KMS-11 (cell line): ENCODE measurements around the gene ZNF536.
"Not testable (repeated sequence)": the region's sequence is repeated elsewhere in the genome, so short reads cannot be mapped to it uniquely, and the experiment has no call there.

ENCODE experiments used
- H2AFZ ChIP-seq: fragments of 200-600 bp; sonication (generic); 2 replicates; pipeline ENCODE4 v1.6.1; 2016; ENCODE audit warnings: antibody characterized with exemption, mixed run types, low read depth
- H3K27ac ChIP-seq: fragments of 200-600 bp; sonication (generic); 2 replicates; pipeline ENCODE4 v1.6.1; 2016; ENCODE audit warnings: mild to moderate bottlenecking, mixed run types
- H3K27me3 ChIP-seq: fragments of 200-600 bp; sonication (generic); 2 replicates; pipeline ENCODE4 v1.6.1; 2017; ENCODE audit warnings: mild to moderate bottlenecking, low read depth, mixed run types, moderate library complexity; ENCODE audit not compliant: insufficient read depth
- H3K36me3 ChIP-seq: fragments of 200-600 bp; sonication (generic); 2 replicates; pipeline ENCODE4 v1.6.1; 2017; ENCODE audit warnings: mild to moderate bottlenecking, mixed run types; ENCODE audit not compliant: insufficient read depth
- H3K4me1 ChIP-seq: fragments of 200-600 bp; sonication (generic); 2 replicates; pipeline ENCODE4 v1.6.1; 2016; ENCODE audit warnings: mild to moderate bottlenecking, low read depth, mixed run types; ENCODE audit not compliant: poor library complexity, severe bottlenecking
- H3K4me2 ChIP-seq: fragments of 200-600 bp; sonication (generic); 2 replicates; pipeline ENCODE4 v1.7.0; 2016; ENCODE audit warnings: mild to moderate bottlenecking, mixed run types
- H3K4me3 ChIP-seq: fragments of 200-600 bp; sonication (generic); IDR thresholded peaks from 2 replicates; pipeline ENCODE4 v1.6.1; 2017; ENCODE audit warnings: low read depth, low read length, mixed read lengths; ENCODE audit not compliant: insufficient read depth
- H3K79me2 ChIP-seq: fragments of 200-600 bp; sonication (generic); 2 replicates; pipeline ENCODE4 v1.6.1; 2016; ENCODE audit warnings: low read depth, mixed run types; ENCODE audit not compliant: insufficient read depth
- H3K9ac ChIP-seq: fragments of 200-600 bp; sonication (generic); 2 replicates; pipeline ENCODE4 v1.6.1; 2016; ENCODE audit warnings: mild to moderate bottlenecking, mixed run types
- H4K20me1 ChIP-seq: fragments of 200-600 bp; sonication (generic); 2 replicates; pipeline ENCODE4 v1.6.1; 2016; ENCODE audit warnings: mild to moderate bottlenecking, mixed run types; ENCODE audit not compliant: insufficient read depth
- CTCF ChIP-seq: fragments of 200-600 bp; sonication (generic); conservative IDR thresholded peaks from 2 replicates; pipeline ENCODE4 v1.6.1; 2017; ENCODE audit warnings: low read depth, mild to moderate bottlenecking, antibody characterized with exemption, low read length, moderate library complexity, mixed read lengths

The ZNF536 gene

GRCh38 chr19:30344446-30345425, 27.4 kb upstream of the ZNF536 start:
- Histone ChIP-seq H2AFZ (no peak overlapping the region), H3K79me2 (no peaks in the 10 kb centered on the region), H3K4me2 (no peak overlapping the region), H3K27ac (no peak overlapping the region), H3K4me3 (no peak overlapping the region), H3K4me1 (no peaks in the 10 kb centered on the region), H3K9ac (no peak overlapping the region), H3K36me3 (no peaks in the 10 kb centered on the region), H4K20me1 (no peaks in the 10 kb centered on the region), H3K27me3 (no peaks in the 10 kb centered on the region)
- TF ChIP-seq CTCF, result no peak

DNA sequence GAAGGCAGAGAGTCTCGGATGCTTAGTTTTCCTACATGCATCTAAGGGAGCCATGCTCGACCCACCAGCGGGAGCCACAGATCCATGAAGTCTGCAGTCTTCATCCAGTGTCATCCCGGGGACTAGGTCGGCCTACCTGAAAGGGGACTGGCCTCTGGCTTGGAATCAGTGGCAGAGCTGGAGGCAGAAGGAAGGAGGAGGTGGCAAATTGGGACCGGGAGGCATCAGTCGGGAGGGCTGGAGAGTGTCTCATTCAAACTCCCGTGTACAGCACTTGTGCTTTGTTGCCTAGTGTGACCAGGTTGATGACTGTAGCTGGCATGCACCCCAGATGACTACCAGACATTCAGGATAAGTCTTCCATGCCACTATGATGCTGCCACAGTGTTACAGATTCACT, 26.5 kb upstream of the ZNF536 start:
- Histone ChIP-seq H4K20me1 (no peaks in the 10 kb centered on the region), H3K9ac (no peak overlapping the region), H3K27me3 (no peaks in the 10 kb centered on the region), H3K4me2 (no peak overlapping the region), H3K27ac (no peak overlapping the region), H2AFZ (no peak overlapping the region), H3K36me3 (no peaks in the 10 kb centered on the region), H3K4me1 (no peaks in the 10 kb centered on the region), H3K4me3 (no peak overlapping the region), H3K79me2 (no peaks in the 10 kb centered on the region)
- TF ChIP-seq CTCF, result no peak

- H3K79me2 ChIP-seq, H4K20me1 ChIP-seq, H3K27ac ChIP-seq, H3K4me3 ChIP-seq, H3K36me3 ChIP-seq, H2AFZ ChIP-seq, H3K4me1 ChIP-seq, H3K9ac ChIP-seq, H3K27me3 ChIP-seq, H3K4me2 ChIP-seq: not testable (repeated sequence)
Measured at GRCh38 chr19:30346468-30346867, 25.7 kb upstream of the ZNF536 start.

DNA sequence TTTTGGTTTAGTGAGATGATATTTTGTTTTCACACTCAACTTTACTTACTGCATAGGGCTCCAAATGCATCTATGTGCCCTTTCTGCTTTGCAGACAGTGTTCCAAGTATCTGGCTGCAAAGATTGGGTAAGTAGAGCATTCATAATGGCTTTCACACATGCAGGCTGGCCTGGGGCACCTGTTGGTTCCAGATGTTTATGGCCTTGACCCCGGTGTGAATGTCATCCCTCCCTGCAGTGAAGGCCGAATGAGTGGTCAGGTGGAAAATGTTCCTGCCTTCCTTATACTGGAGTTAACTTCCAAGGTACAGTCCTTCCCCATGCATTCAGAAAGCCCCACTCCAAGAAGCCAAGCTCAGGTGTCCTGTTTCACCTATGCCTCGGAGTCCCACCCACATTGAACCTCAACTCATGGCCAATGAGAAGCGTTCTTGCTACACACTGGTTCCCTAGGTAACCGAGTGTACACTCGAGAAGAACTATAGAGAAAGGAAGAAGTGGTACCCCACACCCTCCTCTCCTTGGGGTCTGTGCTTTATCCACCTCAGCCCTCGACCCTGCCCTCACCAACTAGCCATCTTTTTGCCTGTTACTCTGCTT, 23.0 kb upstream of the ZNF536 start:
- no peak overlapping the region for H3K27ac ChIP-seq
- no peaks in the 10 kb centered on the region for H3K79me2 ChIP-seq
- H3K9ac ChIP-seq, result no peak overlapping the region
- no peak overlapping the region for H3K4me2 ChIP-seq
- H3K4me3 ChIP-seq, result no peak overlapping the region
- no peaks in the 10 kb centered on the region for H4K20me1 ChIP-seq
- no peak for TF ChIP-seq CTCF
- H2AFZ ChIP-seq, result no peak overlapping the region
- no peaks in the 10 kb centered on the region for H3K36me3 ChIP-seq
- no peaks in the 10 kb centered on the region for H3K4me1 ChIP-seq
- no peaks in the 10 kb centered on the region for H3K27me3 ChIP-seq
